GM19035 (cell line): ENCODE results near the gene PSMC1.
"Not testable (repeated sequence)": the region's sequence is repeated elsewhere in the genome, so short reads cannot be mapped to it uniquely, and the experiment has no call there.

Source experiments
- ATAC-seq: cut with Tn5 transposase; IDR thresholded peaks from one replicate; pipeline ENCODE4 v1.9.1; 2021; ENCODE audit not compliant: unreplicated experiment

PSMC1 gene

DNA sequence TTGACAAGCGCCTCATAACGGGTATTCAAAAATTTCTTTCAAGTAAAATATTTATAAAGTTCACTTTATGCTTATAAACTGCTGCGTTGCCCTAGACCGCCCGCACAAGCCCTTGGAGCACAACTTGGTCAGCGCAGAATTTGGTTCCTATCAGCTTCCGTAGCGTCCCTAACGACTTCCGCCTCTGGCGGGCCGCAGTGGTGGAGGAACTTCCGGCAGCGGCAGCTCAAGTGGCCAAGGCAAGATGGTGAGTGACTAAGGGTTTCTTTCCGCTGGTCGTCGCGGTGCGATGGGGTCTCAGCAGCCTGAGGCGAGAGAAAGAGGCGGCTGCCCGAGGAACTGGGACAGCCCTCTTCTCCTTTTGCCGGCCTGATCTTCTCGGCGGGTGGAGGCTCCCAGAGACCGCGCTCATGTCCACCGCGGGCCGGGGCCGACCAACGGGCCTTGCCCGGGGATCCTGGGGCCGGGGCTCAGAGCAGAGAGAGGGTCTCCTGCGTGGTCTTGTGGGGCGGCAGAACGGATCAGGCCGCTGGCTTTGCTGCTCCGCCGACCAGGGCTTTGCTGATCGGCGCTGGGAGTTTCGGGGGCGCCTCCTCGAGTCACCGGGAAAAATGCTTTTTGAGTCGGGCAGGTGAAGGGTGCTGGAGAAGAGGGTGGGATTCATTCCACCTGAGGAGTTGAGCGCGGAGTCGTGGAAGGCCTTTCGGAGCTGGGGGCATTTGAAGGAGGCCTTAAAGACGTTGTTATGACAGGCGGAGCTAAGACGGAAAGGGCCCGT is at the start of gene PSMC1:
TSS of gene PSMC1 (plus strand) at position 200 of the 778 bp plus-strand sequence. CDS start at position 245, 45 bp downstream.
- peak; percentile 96 for ATAC-seq

DNA sequence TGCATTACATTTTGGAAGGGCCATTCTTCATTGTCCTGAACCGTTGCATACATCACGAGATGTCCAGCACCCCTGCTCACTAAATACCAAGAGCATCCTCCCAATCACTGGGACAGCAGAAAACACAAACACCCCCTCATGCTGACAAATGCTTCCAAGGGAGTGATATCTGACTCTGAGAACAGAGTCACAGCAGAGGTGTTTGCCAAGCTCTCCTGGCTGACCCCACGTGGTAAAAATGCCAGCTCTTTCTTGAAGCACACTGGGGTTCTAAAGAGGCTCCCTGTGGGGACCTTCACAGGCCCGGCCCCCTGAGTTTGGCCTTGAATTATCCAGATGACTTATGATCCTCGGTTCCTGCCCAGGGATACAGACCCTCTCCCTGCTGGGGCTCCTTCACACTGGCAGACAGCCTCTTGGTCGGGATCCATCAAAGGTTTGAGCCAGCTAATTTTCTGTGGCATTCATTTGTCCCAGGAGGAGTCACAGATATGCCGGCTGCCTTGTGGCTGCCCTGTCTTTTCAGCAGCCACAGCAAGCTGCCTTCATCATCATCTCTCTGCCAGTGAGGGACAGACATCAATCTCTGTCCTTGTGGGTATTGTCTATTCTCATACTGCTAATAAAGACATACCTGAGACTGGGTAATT is 43.1 kb upstream of the PSMC1 start:
- ATAC-seq, result no peak

- ATAC-seq, result no peak
These were observed 27.9 kb upstream of the PSMC1 start for GRCh38 chr14:90228478-90228877.

DNA sequence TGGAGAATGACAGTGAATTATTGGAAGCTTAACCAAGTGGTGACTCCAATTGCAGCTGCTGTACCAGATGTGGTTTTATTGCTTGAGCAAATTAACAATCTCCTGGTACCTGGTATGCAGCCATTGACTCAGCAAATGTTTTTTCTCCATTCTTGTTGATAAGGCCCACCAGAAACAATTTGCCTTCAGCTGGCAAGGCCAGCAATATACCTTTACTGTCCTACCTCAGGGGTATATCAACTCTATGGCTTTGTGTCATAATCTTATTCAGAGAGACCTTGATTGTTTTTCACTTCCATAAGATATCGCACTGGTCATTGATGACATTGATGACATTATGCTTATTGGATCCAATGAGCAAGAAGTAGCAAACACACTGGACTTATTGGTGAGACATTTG is 26.4 kb upstream of the PSMC1 start:
- not testable (repeated sequence) for ATAC-seq

GRCh38 chr14:90235179-90235976 is 21.0 kb upstream of the PSMC1 start:
- ATAC-seq, result no peak

- no peak for ATAC-seq
These were observed 17.2 kb upstream of the PSMC1 start for GRCh38 chr14:90239139-90239538.

GRCh38 chr14:90242444-90242843 is 13.9 kb upstream of the PSMC1 start:
- ATAC-seq, result no peak

DNA sequence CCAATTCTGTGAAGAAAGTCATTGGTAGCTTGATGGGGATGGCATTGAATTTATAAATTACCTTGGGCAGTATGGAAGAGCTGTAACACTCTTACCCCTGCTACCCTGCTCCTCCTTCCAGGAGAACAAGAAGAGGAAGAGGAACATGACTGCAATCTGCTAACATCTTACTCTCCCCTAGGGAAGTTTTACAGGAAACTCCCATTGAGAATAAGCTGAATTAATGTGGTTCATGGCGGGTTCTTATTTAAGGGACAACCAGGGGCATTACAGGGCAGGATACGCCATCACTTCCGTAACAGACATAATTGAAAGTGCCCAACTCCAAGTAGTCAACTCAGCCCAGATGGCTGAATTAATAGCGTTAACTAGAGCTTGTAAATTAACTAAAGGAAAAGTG is 9.4 kb upstream of the PSMC1 start:
- ATAC-seq, result no peak

DNA sequence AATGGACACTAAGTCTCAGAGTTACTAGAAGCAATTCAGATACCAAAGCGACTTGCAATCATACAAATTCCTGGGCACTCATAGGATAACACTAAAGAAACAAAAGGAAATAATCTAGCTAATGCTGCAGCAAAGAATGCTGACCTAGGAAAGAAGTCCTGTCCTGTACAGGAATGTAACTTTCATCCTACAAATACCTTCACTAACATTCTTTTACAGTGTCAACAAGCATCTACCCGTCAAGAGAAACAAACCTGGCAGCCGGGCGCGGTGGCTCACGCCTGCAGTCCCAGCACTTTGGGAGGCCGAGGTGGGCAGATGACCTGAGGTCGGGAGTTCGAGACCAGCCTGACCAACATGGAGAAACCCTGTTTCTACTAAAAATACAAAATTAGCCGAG is 8.9 kb upstream of the PSMC1 start:
- ATAC-seq, result not testable (repeated sequence)

DNA sequence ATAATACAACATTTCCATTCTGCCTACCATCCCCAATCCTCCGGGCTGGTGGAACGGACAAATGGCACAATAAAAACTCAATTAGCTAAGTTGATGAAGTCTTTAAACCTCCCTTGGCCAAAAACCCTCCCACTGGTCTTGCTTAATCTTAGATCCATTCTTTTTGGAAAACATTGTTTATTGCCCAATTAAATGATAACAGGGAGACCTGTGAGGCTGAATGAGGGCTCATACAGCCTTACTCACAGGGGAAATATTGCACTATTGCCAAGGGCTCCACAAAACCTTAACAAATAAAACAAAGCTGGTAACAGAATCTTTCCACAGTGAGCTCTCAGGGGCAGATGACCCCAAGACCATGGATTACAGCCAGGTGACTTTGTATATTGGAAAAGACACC is 7.8 kb upstream of the PSMC1 start:
- ATAC-seq, result no peak

DNA sequence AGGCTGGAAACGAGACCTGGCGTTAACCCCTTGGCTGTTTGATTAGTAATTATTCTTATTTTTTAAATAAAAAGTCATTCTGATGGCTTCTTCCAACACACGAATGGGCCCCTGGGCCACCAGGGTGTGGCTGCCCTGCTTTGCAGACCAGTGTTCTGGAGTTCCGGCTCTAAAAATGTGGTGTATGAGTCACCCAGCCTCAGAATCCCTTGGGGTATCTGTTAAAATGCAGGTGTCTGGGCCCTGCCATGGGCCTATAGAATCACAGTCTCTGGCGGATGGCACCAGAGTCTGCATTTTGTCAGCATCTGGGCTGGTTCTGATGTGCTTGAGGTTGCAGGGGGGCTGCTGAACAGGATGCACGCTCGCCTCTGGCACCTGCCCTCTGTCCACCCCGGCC is 2.5 kb upstream of the PSMC1 start:
- no peak for ATAC-seq

DNA sequence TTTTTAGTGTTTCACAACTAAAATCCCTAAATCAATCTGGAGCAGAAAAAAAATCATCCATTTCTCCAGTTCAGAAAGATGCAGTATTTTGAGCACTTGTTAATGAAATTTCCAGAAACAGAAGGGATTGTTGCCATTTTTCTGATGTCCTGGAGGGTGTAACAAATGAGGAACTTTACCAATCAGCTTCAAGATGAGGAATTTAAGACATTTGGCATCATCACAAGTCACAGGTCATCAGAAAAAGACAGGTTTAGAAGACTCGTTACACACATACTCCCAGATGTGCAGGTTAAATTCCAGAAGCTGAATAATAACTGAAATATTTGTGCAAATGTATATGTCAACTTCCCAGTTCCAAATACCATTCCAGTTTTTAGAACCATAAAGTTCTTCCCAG is 482 bp upstream of the PSMC1 start:
- no peak for ATAC-seq

DNA sequence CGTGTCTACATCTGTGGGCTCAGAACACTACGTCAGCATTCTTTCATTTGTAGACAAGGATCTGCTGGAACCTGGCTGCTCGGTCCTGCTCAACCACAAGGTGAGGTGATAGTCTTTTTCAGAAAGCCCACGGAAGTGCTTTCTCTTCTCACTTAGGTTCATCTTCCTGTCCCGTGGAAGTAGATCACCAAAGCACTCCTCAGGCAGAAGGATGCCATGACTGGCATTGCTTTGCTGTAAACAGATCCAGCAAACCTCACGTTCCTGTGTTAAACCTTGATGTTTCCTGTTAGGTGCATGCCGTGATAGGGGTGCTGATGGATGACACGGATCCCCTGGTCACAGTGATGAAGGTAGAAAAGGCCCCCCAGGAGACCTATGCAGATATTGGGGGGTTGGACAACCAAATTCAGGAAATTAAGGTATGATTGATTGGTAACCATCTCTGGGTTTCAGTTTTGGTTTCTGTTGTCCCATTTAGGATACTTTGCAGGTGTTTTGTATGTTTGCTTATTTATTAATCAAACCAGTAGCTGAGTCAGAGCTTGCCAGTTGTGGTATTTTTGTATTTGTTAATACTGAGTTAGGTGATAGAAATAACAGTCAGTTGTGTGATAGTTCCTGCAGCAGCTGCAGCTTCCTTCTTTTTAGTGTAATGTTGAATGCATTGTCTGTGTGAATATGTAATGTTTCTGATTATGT is 7.5 kb downstream of the PSMC1 start:
- no peak for ATAC-seq

GRCh38 chr14:90266441-90267154 is 10.2 kb downstream of the PSMC1 start:
- no peak for ATAC-seq

DNA sequence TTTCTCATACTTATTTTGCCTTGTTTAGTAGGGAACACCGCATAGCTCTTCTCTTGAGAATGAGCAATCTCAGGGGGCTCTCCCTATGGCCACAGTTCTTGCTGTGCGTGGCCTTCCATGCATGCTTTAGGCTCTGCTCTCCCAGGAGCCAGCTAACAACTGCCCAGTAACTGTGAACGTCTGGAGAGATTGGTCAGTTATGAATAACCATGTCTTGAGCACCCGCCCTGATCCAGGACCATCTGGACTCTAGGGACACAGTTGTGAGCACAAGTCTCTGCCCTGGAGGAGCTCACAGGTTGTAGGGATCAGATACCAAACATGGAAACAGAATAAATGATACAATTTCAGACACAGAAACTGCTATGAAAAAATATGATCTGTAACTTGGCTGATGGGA is 12.1 kb downstream of the PSMC1 start:
- no peak for ATAC-seq

DNA sequence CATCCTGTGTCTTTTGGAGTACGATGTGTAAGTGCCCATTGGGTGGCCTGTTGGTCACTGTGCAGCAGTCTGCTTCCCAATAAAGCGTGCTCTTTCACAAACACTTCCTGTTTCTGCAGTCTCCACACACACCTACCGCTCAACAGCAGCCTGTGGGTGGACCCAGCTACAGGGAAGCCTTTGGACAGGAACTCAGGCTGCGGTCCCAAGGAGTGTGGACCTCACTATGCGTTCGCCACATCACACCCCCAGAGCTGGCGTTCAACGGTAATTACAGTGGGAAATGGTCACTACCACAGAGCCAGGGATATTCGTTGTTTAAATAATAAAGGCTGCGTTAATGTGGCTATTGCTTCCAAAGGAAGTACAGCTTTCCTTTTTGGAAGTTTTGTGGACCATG is 16.2 kb downstream of the PSMC1 start:
- no peak for ATAC-seq

DNA sequence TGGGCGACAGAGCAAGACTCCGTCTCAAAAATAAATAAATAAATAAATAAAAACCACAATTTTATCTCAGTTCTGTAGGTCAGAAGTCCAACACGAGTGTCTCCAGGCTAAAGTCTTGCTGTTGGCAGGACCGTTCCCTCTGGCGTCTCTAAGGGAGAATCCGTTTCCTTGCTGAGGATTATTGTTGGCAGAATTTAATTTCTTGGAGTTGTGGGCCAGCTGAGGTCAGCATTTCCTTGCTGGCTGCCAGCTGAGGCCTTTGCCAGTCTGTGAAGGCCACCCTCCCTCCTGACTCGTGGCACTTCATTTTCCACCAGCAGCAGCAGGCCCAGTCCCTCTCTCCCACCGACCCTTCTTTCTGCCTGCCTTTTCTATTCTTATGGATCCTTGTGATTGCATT is 17.2 kb downstream of the PSMC1 start:
- no peak for ATAC-seq

DNA sequence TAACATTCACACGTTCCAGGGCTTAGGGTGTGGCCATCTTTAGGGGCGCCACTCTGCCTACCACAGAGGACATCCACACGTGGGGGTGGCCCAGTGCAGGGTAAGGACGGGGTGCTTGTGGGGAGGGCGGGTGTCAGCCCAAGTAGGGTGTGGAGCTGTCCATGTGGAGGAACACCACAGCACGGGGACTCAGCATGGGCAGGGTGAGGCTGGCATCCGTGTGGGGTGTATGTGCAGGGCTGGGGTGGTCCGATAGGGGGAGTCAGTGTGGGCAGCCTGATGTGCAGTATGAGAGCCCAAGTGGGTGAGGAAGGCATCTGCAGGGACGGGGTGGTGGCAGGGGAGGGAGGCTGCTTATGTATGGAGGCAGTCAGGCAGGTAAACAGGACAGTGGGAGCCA is 17.7 kb downstream of the PSMC1 start:
- ATAC-seq, result no peak

- no peak for ATAC-seq
These were observed 18.6 kb downstream of the PSMC1 start for GRCh38 chr14:90274808-90275457.

GRCh38 chr14:90275458-90275814 is 19.1 kb downstream of the PSMC1 start:
- no peak for ATAC-seq
